Sigmoid colon (tissue), 7 donors: Measurements from ENCODE around the gene NDUFA12. TPM values are rescaled to one million over a fixed set of nuclear protein-coding genes. Genes with fewer than 3 reads are reported as not detected.

ENCODE experiments used
- DNase-seq: peaks from one replicate; pipeline ENCODE4 v3.0.0-alpha.2; 2019
- H3K27ac ChIP-seq, 4 donors: fragments of 200-600 bp; sonication (generic); one replicate each; pipeline ENCODE4 v1.5.1; 2016 to 2019; ENCODE audit warnings: mild to moderate bottlenecking in 1 of 4
- H3K27me3 ChIP-seq, 3 donors: fragments of 200-600 bp; sonication (generic); one replicate each; pipeline ENCODE4 v1.5.1; 2019; ENCODE audit warnings: mild to moderate bottlenecking in 1 of 3
- H3K36me3 ChIP-seq, 4 donors: fragments of 200-600 bp; sonication (generic); one replicate each; pipeline ENCODE4 v1.5.1; 2016 to 2019
- H3K4me1 ChIP-seq, 4 donors: fragments of 200-600 bp; sonication (generic); one replicate each; pipeline ENCODE4 v1.5.1; 2017 to 2019
- H3K4me3 ChIP-seq, 4 donors: fragments of 200-600 bp; sonication (generic); one replicate each; pipeline ENCODE4 v1.5.1; 2017 to 2019; ENCODE audit warnings: mild to moderate bottlenecking in 2 of 4, moderate library complexity in 1 of 4
- H3K9me3 ChIP-seq, 4 donors: fragments of 200-600 bp in 3 of 4; sonication (generic) in 3 of 4; one replicate each; pipeline versions ENCODE4 v1.5.1 to v1.6.1; 2013 to 2019
- EP300 ChIP-seq, 4 donors: sonication (generic); formaldehyde crosslinking; IDR thresholded peaks; one replicate each; pipeline ENCODE4 v1.6.1; 2017; ENCODE audit warnings: antibody characterized with exemption in 4 of 4
- POLR2A ChIP-seq, 2 donors: fragments of 450-650 bp; IDR thresholded peaks; one replicate each; pipeline ENCODE4 v1.6.1; 2016; ENCODE audit warnings: antibody characterized with exemption in 2 of 2, mild to moderate bottlenecking in 2 of 2, moderate library complexity in 2 of 2
- POLR2AphosphoS5 ChIP-seq, 4 donors: sonication (generic); formaldehyde crosslinking; IDR thresholded peaks; one replicate each; pipeline ENCODE4 v1.6.1; 2017; ENCODE audit warnings: antibody characterized with exemption in 4 of 4
- WGBS, 2 donors: extraction: QIAGEN DNeasy Blood & Tissue Kit; methylation state at CpG; one replicate each; pipeline ENCODE4 v1.1.7; 2013; 5-methylcytosine and 5-hydroxymethylcytosine counted together
- intact Hi-C: fragments of 100-400 bp; cut with DNase I; formaldehyde crosslinking; loops from one replicate; pipeline ENCODE4 v1.15.1; 2023
- polyA plus RNA-seq, 3 donors: library from polyadenylated mRNA; stranded (reverse); fragments of 200-250 nt; gene quantifications; one replicate each; pipeline ENCODE4 v1.2.3, GENCODE V29; 2013
- total RNA-seq, 4 donors: library from RNA; depleted of rRNA; stranded (reverse); fragments of >200 nt; gene quantifications; one replicate each; pipeline ENCODE4 v1.1.0, GENCODE V29; 2016
- TF ChIP-seq, protein P1 (sequence below), 4 experiments: fragments of 450-650 bp in 3 of 4; fragments of 200-600 bp in 1 of 4; IDR thresholded peaks; one replicate each; pipeline ENCODE4 v1.5.1; 2016 to 2019; ENCODE audit warnings: antibody characterized with exemption in 4 of 4, mild to moderate bottlenecking in 3 of 4, moderate library complexity in 2 of 4
- donor health status: healthy with polysubstance abuse.
- donor health status: Bipolar disorder and iron deficiency.
- donor health status: healthy.

The NDUFA12 gene
- total and polyA plus RNA-seq, 7 donors: 95.4 to 256 (median 155) TPM

DNA sequence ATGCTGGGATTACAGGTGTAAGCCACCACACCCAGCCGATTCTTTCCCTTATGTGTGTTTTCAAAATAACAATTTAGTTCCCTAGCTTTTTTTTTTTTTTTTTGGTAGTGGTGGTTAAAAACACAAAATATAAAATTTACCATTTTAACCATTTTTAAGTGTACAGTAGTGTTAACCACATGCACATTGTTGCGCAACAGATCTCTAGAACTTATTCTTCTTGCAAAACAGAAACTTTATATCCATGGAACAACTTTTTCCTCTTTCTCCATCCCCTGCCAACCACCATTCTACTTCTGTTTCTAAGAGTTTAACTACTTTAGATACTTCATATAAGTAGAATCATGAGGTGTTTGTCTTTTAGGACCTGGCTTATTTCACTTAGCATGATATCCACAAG is 1.1 kb upstream of the NDUFA12 start:
- Histone ChIP-seq H3K4me1 (peaks cover 0 to 26% (median 10%) of the 10 kb centered on the region in 4 donors), H3K9me3 (peaks cover 0 to 8% (median 2%) of the 10 kb centered on the region in 4 donors), H3K36me3 (peaks cover 0 to 11% (median 0%) of the 10 kb centered on the region in 4 donors), H3K27ac (no peak overlapping the region), H3K27me3 (no peaks in the 10 kb centered on the region), H3K4me3 (no peak overlapping the region)
- DNase-seq: no peak
- intact Hi-C loops: loop anchor here (10.0 kb wide), 1 partner anchor 360 kb away; no protein-coding TSS in a partner anchor
- WGBS, 2 donors: 93 to 98% methylated on average over 2 of the region's 2 CpGs
- TF ChIP-seq, protein P1, sequence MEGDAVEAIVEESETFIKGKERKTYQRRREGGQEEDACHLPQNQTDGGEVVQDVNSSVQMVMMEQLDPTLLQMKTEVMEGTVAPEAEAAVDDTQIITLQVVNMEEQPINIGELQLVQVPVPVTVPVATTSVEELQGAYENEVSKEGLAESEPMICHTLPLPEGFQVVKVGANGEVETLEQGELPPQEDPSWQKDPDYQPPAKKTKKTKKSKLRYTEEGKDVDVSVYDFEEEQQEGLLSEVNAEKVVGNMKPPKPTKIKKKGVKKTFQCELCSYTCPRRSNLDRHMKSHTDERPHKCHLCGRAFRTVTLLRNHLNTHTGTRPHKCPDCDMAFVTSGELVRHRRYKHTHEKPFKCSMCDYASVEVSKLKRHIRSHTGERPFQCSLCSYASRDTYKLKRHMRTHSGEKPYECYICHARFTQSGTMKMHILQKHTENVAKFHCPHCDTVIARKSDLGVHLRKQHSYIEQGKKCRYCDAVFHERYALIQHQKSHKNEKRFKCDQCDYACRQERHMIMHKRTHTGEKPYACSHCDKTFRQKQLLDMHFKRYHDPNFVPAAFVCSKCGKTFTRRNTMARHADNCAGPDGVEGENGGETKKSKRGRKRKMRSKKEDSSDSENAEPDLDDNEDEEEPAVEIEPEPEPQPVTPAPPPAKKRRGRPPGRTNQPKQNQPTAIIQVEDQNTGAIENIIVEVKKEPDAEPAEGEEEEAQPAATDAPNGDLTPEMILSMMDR (IDR thresholded peaks at IDR 0.05): no peak

DNA sequence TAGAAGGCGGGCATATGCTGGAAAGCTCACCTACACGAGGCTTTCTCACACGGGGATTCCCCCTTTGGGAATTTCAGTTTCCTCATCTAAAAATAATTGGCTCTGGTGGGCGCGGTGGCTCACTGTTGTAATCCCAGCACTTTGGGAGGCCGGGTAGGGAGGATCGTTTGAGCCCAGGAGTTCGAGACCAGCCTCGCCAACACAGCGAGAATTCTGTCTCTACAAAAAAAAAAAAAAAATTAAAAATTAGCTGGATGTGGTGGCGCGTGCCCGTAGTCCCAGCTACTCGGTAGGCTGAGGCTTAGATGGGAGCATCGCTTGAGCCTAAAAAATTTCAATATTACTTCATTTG is 400 bp upstream of the NDUFA12 start:
- Histone ChIP-seq H3K4me3 (peak overlapping the region; percentile 79 to 94 (median 82)), H3K4me1 (peaks cover 0 to 26% (median 10%) of the 10 kb centered on the region in 4 donors), H3K27ac (peak overlapping the region; percentile 83 to 90 (median 86)), H3K36me3 (peaks cover 0 to 11% (median 0%) of the 10 kb centered on the region in 4 donors), H3K27me3 (no peaks in the 10 kb centered on the region), H3K9me3 (peaks cover 0 to 8% (median 2%) of the 10 kb centered on the region in 4 donors)
- intact Hi-C loops: loop anchor here (10.0 kb wide), 1 partner anchor 359 kb away; no protein-coding TSS in a partner anchor
- DNase-seq: no peak
- TF ChIP-seq, protein P1 (IDR thresholded peaks at IDR 0.05): no peak
- no peak for TF ChIP-seq POLR2AphosphoS5 (IDR thresholded peaks at IDR 0.05)
- TF ChIP-seq EP300 (IDR thresholded peaks at IDR 0.05): no peak
- no peak for TF ChIP-seq POLR2A (IDR thresholded peaks at IDR 0.05)
- WGBS, 2 donors: 59 to 67% methylated on average over 15 of the region's 15 CpGs

DNA sequence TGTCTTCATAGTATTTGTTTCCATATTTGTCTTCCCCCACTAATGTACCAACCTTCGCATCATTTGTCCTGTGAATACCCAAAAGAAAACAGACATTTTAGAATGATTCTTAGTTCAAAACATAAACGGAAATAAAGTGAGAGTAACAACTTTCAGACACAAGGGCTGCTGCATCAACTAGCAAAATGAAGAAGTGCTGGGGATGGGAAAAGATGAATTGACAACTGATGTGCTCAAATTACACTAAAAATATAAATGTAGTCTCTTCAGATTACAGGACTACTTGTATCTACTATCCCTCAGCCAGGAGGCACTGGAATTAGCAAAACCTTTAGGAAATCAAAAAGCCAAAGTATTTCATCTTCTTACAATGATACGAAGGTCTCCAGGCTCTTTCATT is 743 bp downstream of the NDUFA12 start:
- intact Hi-C loops: loop anchor here (10.0 kb wide), 1 partner anchor 358 kb away; no protein-coding TSS in a partner anchor
- no peaks in the 10 kb centered on the region for H3K27me3 ChIP-seq
- no peak for TF ChIP-seq EP300 (IDR thresholded peaks at IDR 0.05)
- no peak for TF ChIP-seq POLR2A (IDR thresholded peaks at IDR 0.05)
- no peak for TF ChIP-seq POLR2AphosphoS5 (IDR thresholded peaks at IDR 0.05)
- TF ChIP-seq, protein P1 (IDR thresholded peaks at IDR 0.05): no peak
- 17 to 25% methylated on average over 3 of the region's 3 CpGs for WGBS, 2 donors
- H3K4me3 ChIP-seq: peak overlapping the region; percentile 79 to 94 (median 82)
- H3K4me1 ChIP-seq: peaks cover 0 to 26% (median 10%) of the 10 kb centered on the region in 4 donors
- DNase-seq: no peak
- peak overlapping the region; percentile 83 to 90 (median 86) for H3K27ac ChIP-seq
- peaks cover 0 to 11% (median 0%) of the 10 kb centered on the region in 4 donors for H3K36me3 ChIP-seq
- H3K9me3 ChIP-seq: peaks cover 0 to 2% (median under 1%) of the 10 kb centered on the region in 4 donors

DNA sequence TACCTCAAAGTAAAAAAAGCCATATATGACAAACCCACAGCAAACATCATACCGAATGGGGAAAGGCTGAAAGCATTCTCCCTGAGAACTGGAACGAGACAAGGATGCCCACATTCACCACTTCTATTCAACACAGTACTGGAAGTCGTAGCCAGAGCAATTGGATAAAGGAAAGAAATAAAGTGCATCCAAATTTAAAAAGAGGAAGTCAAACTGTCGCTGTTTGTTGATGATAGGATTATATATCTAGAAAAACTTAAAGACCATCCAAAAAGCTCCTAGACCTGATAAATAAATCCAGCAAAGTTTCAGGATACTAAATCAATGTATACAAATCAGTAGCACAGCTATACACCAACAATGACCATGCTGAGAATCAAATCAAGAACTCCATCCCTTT is 5.2 kb downstream of the NDUFA12 start:
- no peak for TF ChIP-seq POLR2AphosphoS5 (IDR thresholded peaks at IDR 0.05)
- TF ChIP-seq POLR2A (IDR thresholded peaks at IDR 0.05): no peak
- TF ChIP-seq, protein P1 (IDR thresholded peaks at IDR 0.05): no peak
- 42 to 72% methylated on average over 4 of the region's 4 CpGs for WGBS, 2 donors
- H3K4me1 ChIP-seq: peaks cover 0 to 26% (median 10%) of the 10 kb centered on the region in 4 donors
- H3K9me3 ChIP-seq: no peaks in the 10 kb centered on the region
- intact Hi-C loops: no loop called here
- peaks cover 0 to 22% (median 5%) of the 10 kb centered on the region in 4 donors for H3K36me3 ChIP-seq
- H3K27ac ChIP-seq: no peak overlapping the region
- H3K4me3 ChIP-seq: no peak overlapping the region
- no peaks in the 10 kb centered on the region for H3K27me3 ChIP-seq
- DNase-seq: no peak

DNA sequence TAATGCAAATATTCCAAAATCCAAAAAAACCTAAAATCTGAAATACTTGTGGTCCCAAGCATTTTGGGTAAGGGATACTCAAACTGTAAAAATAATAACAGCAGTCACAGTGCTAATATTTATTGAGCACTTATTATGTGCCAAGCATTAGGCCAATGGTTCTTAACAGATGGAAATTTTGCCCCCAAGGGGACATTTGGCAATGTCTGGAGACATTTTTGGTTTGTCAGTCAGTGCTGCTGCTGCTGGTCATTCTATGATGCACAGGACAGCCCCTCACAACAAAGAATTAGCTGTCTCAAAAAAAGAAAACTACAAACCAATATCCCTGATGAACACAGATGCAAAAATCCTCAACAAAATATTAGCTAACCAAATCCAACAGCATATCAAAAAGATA is 5.8 kb downstream of the NDUFA12 start:
- peaks cover 0 to 23% (median 6%) of the 10 kb centered on the region in 4 donors for H3K4me1 ChIP-seq
- intact Hi-C loops: no loop called here
- TF ChIP-seq POLR2AphosphoS5 (IDR thresholded peaks at IDR 0.05) (no peak), POLR2A (IDR thresholded peaks at IDR 0.05) (no peak), EP300 (IDR thresholded peaks at IDR 0.05) (no peak)
- TF ChIP-seq, protein P1 (IDR thresholded peaks at IDR 0.05): no peak
- H3K27me3 ChIP-seq: no peaks in the 10 kb centered on the region
- no peak for DNase-seq
- peaks cover 0 to 28% (median 5%) of the 10 kb centered on the region in 4 donors for H3K36me3 ChIP-seq
- H3K9me3 ChIP-seq: no peaks in the 10 kb centered on the region
- H3K27ac ChIP-seq: no peak overlapping the region
- no peak overlapping the region for H3K4me3 ChIP-seq
